Mesendoderm (in vitro differentiated cells): ENCODE measurements around the gene PATL2.
"Not testable (repeated sequence)": the region's sequence is repeated elsewhere in the genome, so short reads cannot be mapped to it uniquely, and the experiment has no call there.

Source experiments
- DNase-seq: peaks from one replicate; pipeline ENCODE4 v3.0.0; 2013
- H2AK5ac ChIP-seq: 2 replicates; pipeline ENCODE4 v1.6.1; 2013; ENCODE audit warnings: low read length, inconsistent platforms
- H2BK120ac ChIP-seq: 2 replicates; pipeline ENCODE4 v1.6.1; 2013; ENCODE audit warnings: low read depth, mild to moderate bottlenecking, low read length, moderate library complexity, mixed read lengths
- H2BK15ac ChIP-seq: replicated peaks from 2 replicates; pipeline ENCODE4 v1.6.1; 2013; ENCODE audit warnings: low read depth, mild to moderate bottlenecking, moderate library complexity
- H2BK5ac ChIP-seq: 2 replicates; pipeline ENCODE4 v1.6.1; 2013; ENCODE audit warnings: low read length, inconsistent platforms
- H3K18ac ChIP-seq: 2 replicates; pipeline ENCODE4 v1.6.1; 2013; ENCODE audit warnings: mild to moderate bottlenecking, low read length, mixed read lengths
- H3K23ac ChIP-seq: one replicate; pipeline ENCODE4 v1.6.1; 2013; ENCODE audit warnings: low read length
- H3K27ac ChIP-seq: 2 replicates; pipeline ENCODE4 v1.5.1; 2013; ENCODE audit warnings: low read depth, mild to moderate bottlenecking, inconsistent platforms, low read length, moderate library complexity
- H3K27me3 ChIP-seq: 2 replicates; pipeline ENCODE4 v1.6.1; 2013; ENCODE audit warnings: low read length, control low read depth, mild to moderate bottlenecking, inconsistent platforms; ENCODE audit not compliant: insufficient read depth, poor library complexity
- H3K36me3 ChIP-seq: 2 replicates; pipeline ENCODE4 v1.6.1; 2013; ENCODE audit warnings: low read length, inconsistent platforms; ENCODE audit not compliant: control insufficient read depth, insufficient read depth
- H3K4ac ChIP-seq: one replicate; pipeline ENCODE4 v1.6.1; 2013; ENCODE audit warnings: low read depth, mild to moderate bottlenecking, low read length, moderate library complexity
- H3K4me1 ChIP-seq: 2 replicates; pipeline ENCODE4 v1.6.1; 2013; ENCODE audit warnings: low read depth, low read length, inconsistent platforms; ENCODE audit not compliant: control insufficient read depth
- H3K4me2 ChIP-seq: 2 replicates; pipeline ENCODE4 v1.6.1; 2013; ENCODE audit warnings: low read length
- H3K4me3 ChIP-seq: 2 replicates; pipeline ENCODE4 v1.5.1; 2013; ENCODE audit warnings: mild to moderate bottlenecking, low read length
- H3K56ac ChIP-seq: one replicate; pipeline ENCODE4 v1.6.1; 2013; ENCODE audit warnings: low read length
- H3K79me1 ChIP-seq: 2 replicates; pipeline ENCODE4 v1.6.1; 2013; ENCODE audit warnings: low read length, inconsistent platforms
- H3K79me2 ChIP-seq: 2 replicates; pipeline ENCODE4 v1.6.1; 2013; ENCODE audit warnings: mild to moderate bottlenecking, low read length; ENCODE audit not compliant: control insufficient read depth, insufficient read depth
- H3K9ac ChIP-seq: 2 replicates; pipeline ENCODE4 v1.6.1; 2013; ENCODE audit warnings: low read length, inconsistent platforms
- H4K5ac ChIP-seq: one replicate; pipeline ENCODE4 v1.6.1; 2013; ENCODE audit warnings: low read length
- H4K8ac ChIP-seq: one replicate; pipeline ENCODE4 v1.6.1; 2013; ENCODE audit warnings: low read depth, mild to moderate bottlenecking, control low read depth, low read length, moderate library complexity
- WGBS: extraction: QIAGEN DNeasy Blood & Tissue Kit; methylation state at CpG from one replicate; pipeline ENCODE4 v1.1.7; 2013; ENCODE audit warnings: low lambda C conversion rate, missing lambda C conversion rate; ENCODE audit not compliant: insufficient coverage; ENCODE audit errors: extremely low coverage; 5-methylcytosine and 5-hydroxymethylcytosine counted together

Gene PATL2

DNA sequence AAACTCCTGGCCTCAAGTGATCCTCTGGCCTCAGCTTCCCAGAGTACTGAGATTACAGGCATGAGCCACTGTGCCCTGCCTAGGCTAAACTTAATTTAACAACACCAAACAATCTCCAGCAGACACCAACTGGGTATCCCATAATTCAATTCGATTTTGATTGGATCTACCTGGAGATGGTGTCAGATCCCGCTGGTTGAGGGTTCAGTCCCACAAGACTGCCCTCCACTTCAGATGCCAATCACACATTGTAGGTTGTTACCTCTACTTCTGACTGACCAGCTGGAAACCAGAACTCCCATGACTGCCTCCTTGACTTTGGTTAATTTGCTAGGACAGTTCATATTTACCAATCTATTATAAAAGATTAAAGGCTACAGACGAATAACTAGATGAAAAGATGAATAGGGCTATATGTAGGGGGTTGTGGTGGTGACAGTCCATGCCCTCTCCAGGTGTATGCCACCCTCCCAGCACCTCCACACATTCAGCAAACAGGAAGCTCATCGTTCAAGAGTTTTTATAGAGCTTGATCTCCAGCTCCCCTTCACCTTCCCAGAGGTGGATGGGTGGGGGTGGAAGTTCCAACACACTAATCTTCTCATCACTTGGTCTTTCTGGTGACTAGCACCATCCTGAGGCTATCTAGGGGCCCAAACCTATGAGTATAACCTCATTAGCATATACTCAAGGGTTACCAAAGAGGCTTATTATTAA, 9.5 kb upstream of the PATL2 start:
- H3K4me2 ChIP-seq: no peak overlapping the region
- no peak overlapping the region for H3K9ac ChIP-seq
- WGBS: no CpG with 5 or more reads among the region's 4 CpGs
- no peak overlapping the region for H2BK5ac ChIP-seq
- no peak overlapping the region for H4K8ac ChIP-seq
- no peaks in the 10 kb centered on the region for H3K27me3 ChIP-seq
- no peak overlapping the region for H3K27ac ChIP-seq
- no peak overlapping the region for H3K56ac ChIP-seq
- H3K4ac ChIP-seq: no peak overlapping the region
- H3K79me1 ChIP-seq: no peaks in the 10 kb centered on the region
- no peak overlapping the region for H2BK120ac ChIP-seq
- H4K5ac ChIP-seq: no peak overlapping the region
- H3K4me1 ChIP-seq: no peaks in the 10 kb centered on the region
- no peak overlapping the region for H2BK15ac ChIP-seq
- no peak overlapping the region for H3K23ac ChIP-seq
- no peak for DNase-seq
- H2AK5ac ChIP-seq: no peak overlapping the region
- H3K18ac ChIP-seq: no peak overlapping the region
- no peak overlapping the region for H3K4me3 ChIP-seq
- peaks cover 3% of the 10 kb centered on the region for H3K36me3 ChIP-seq
- H3K79me2 ChIP-seq: no peaks in the 10 kb centered on the region

- not testable (repeated sequence) for H4K8ac ChIP-seq, H3K23ac ChIP-seq, H3K79me1 ChIP-seq, H3K9ac ChIP-seq, H2BK5ac ChIP-seq, H3K27ac ChIP-seq, H4K5ac ChIP-seq, H3K79me2 ChIP-seq, H3K4me2 ChIP-seq, H3K27me3 ChIP-seq, H2AK5ac ChIP-seq, H3K4me1 ChIP-seq, H3K4ac ChIP-seq, DNase-seq, H2BK15ac ChIP-seq, H3K36me3 ChIP-seq, H2BK120ac ChIP-seq, H3K18ac ChIP-seq, H3K56ac ChIP-seq, H3K4me3 ChIP-seq
- WGBS: no CpG with 5 or more reads among the region's 8 CpGs
These were observed 8.9 kb upstream of the PATL2 start for GRCh38 chr15:44720000-44720435.

GRCh38 chr15:44719293-44719999, 8.3 kb upstream of the PATL2 start:
- H3K9ac ChIP-seq: no peak overlapping the region
- H2BK120ac ChIP-seq: no peak overlapping the region
- H4K5ac ChIP-seq: no peak overlapping the region
- no peak overlapping the region for H3K18ac ChIP-seq
- H3K27me3 ChIP-seq: no peaks in the 10 kb centered on the region
- no peak overlapping the region for H3K4ac ChIP-seq
- no peak overlapping the region for H3K27ac ChIP-seq
- peaks cover 3% of the 10 kb centered on the region for H3K36me3 ChIP-seq
- no peak overlapping the region for H2BK15ac ChIP-seq
- WGBS: no CpG with 5 or more reads among the region's 4 CpGs
- no peak overlapping the region for H3K4me3 ChIP-seq
- H3K56ac ChIP-seq: no peak overlapping the region
- H3K4me2 ChIP-seq: no peak overlapping the region
- no peaks in the 10 kb centered on the region for H3K79me1 ChIP-seq
- H3K4me1 ChIP-seq: no peaks in the 10 kb centered on the region
- H3K23ac ChIP-seq: no peak overlapping the region
- no peaks in the 10 kb centered on the region for H3K79me2 ChIP-seq
- no peak overlapping the region for H4K8ac ChIP-seq
- H2AK5ac ChIP-seq: no peak overlapping the region
- no peak overlapping the region for H2BK5ac ChIP-seq
- DNase-seq: no peak

DNA sequence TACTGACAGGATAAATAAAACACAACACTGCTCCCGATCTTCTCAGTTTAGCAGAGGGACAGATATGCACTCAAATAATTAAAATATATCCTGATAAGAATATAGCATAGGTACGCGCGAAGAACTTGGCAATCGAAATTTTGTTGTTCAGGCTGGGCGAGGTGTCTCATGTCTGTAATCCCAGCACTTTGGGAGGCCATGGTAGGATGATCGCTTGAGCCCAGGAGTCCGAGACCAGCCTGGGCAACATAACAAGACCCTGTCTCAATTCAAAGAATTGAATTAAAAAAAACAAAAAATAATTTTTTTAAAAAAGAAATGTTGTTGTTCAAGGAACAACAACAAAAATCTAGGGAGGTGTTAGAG, 7.8 kb upstream of the PATL2 start:
- Histone ChIP-seq H2BK120ac (no peak overlapping the region), H3K4me2 (no peak overlapping the region), H3K36me3 (peaks cover 3% of the 10 kb centered on the region), H3K9ac (no peak overlapping the region), H3K4me1 (no peaks in the 10 kb centered on the region), H2BK5ac (no peak overlapping the region), H3K23ac (no peak overlapping the region), H4K8ac (no peak overlapping the region), H3K79me2 (peaks cover 2% of the 10 kb centered on the region), H4K5ac (no peak overlapping the region), H3K4ac (no peak overlapping the region), H3K18ac (no peak overlapping the region), H2BK15ac (no peak overlapping the region), H2AK5ac (no peak overlapping the region), H3K56ac (no peak overlapping the region), H3K4me3 (no peak overlapping the region), H3K27me3 (no peaks in the 10 kb centered on the region), H3K27ac (no peak overlapping the region), H3K79me1 (no peaks in the 10 kb centered on the region)
- WGBS: no CpG with 5 or more reads among the region's 8 CpGs
- DNase-seq: no peak

DNA sequence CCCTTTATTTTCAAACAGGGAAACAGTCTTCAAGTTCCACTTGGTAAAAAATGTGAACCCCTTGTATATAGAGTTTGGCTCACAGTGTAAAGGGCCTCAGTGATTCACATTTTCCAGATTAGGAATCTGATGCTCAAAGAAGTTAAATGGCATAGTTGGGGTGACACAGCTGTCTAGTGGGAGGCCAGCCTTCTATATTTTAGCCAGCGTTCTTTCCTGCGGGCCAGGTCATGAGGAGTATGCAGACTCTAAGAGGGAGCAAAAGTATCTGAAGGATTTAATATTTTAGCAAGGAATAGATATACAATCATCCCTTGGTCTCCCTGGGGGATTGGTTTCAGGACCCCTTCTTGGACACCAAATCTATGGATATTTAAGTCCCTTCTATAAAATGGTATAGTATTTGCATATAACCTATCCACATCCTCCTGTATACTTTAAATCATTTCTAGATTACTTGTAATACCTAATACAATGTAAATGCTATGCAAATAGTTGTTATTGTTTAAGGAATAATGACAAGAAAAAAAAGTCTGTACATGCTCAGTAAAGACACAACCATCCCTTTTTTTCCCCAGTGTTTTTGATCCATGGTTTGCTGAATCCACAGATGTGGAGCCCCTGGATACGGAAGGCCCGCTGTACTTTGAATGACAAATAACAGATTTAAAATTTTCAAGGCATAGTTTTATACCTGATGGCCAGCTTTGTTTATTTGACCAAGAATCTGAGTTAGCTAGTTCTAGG, 7.2 kb upstream of the PATL2 start:
- no peak overlapping the region for H3K9ac ChIP-seq
- no CpG with 5 or more reads among the region's 4 CpGs for WGBS
- H3K36me3 ChIP-seq: peaks cover 3% of the 10 kb centered on the region

More for the DNA sequence above, 7.2 kb upstream of the PATL2 start:
- no peak overlapping the region for H2BK120ac ChIP-seq
- no peak for DNase-seq
- H2BK15ac ChIP-seq: no peak overlapping the region
- no peak overlapping the region for H2BK5ac ChIP-seq
- H3K4me3 ChIP-seq: no peak overlapping the region
- H3K27me3 ChIP-seq: no peaks in the 10 kb centered on the region
- no peak overlapping the region for H4K8ac ChIP-seq
- no peak overlapping the region for H3K4me2 ChIP-seq
- no peaks in the 10 kb centered on the region for H3K79me1 ChIP-seq
- no peaks in the 10 kb centered on the region for H3K4me1 ChIP-seq
- no peak overlapping the region for H3K18ac ChIP-seq
- H3K79me2 ChIP-seq: peaks cover 2% of the 10 kb centered on the region
- H2AK5ac ChIP-seq: no peak overlapping the region
- H3K56ac ChIP-seq: no peak overlapping the region
- H3K23ac ChIP-seq: no peak overlapping the region
- H4K5ac ChIP-seq: no peak overlapping the region
- H3K27ac ChIP-seq: no peak overlapping the region
- no peak overlapping the region for H3K4ac ChIP-seq
